Mesendoderm (in vitro differentiated cells): ENCODE measurements around the gene NECTIN2.
"Not testable (repeated sequence)": the region's sequence is repeated elsewhere in the genome, so short reads cannot be mapped to it uniquely, and the experiment has no call there.

Experiments
- DNase-seq: peaks from one replicate; pipeline ENCODE4 v3.0.0; 2013
- H2AK5ac ChIP-seq: 2 replicates; pipeline ENCODE4 v1.6.1; 2013; ENCODE audit warnings: low read length, inconsistent platforms
- H2BK120ac ChIP-seq: 2 replicates; pipeline ENCODE4 v1.6.1; 2013; ENCODE audit warnings: low read depth, mild to moderate bottlenecking, low read length, moderate library complexity, mixed read lengths
- H2BK15ac ChIP-seq: replicated peaks from 2 replicates; pipeline ENCODE4 v1.6.1; 2013; ENCODE audit warnings: low read depth, mild to moderate bottlenecking, moderate library complexity
- H2BK5ac ChIP-seq: 2 replicates; pipeline ENCODE4 v1.6.1; 2013; ENCODE audit warnings: low read length, inconsistent platforms
- H3K18ac ChIP-seq: 2 replicates; pipeline ENCODE4 v1.6.1; 2013; ENCODE audit warnings: mild to moderate bottlenecking, low read length, mixed read lengths
- H3K23ac ChIP-seq: one replicate; pipeline ENCODE4 v1.6.1; 2013; ENCODE audit warnings: low read length
- H3K27ac ChIP-seq: 2 replicates; pipeline ENCODE4 v1.5.1; 2013; ENCODE audit warnings: low read depth, mild to moderate bottlenecking, inconsistent platforms, low read length, moderate library complexity
- H3K27me3 ChIP-seq: 2 replicates; pipeline ENCODE4 v1.6.1; 2013; ENCODE audit warnings: low read length, control low read depth, mild to moderate bottlenecking, inconsistent platforms; ENCODE audit not compliant: insufficient read depth, poor library complexity
- H3K36me3 ChIP-seq: 2 replicates; pipeline ENCODE4 v1.6.1; 2013; ENCODE audit warnings: low read length, inconsistent platforms; ENCODE audit not compliant: control insufficient read depth, insufficient read depth
- H3K4ac ChIP-seq: one replicate; pipeline ENCODE4 v1.6.1; 2013; ENCODE audit warnings: low read depth, mild to moderate bottlenecking, low read length, moderate library complexity
- H3K4me1 ChIP-seq: 2 replicates; pipeline ENCODE4 v1.6.1; 2013; ENCODE audit warnings: low read depth, low read length, inconsistent platforms; ENCODE audit not compliant: control insufficient read depth
- H3K4me2 ChIP-seq: 2 replicates; pipeline ENCODE4 v1.6.1; 2013; ENCODE audit warnings: low read length
- H3K4me3 ChIP-seq: 2 replicates; pipeline ENCODE4 v1.5.1; 2013; ENCODE audit warnings: mild to moderate bottlenecking, low read length
- H3K56ac ChIP-seq: one replicate; pipeline ENCODE4 v1.6.1; 2013; ENCODE audit warnings: low read length
- H3K79me1 ChIP-seq: 2 replicates; pipeline ENCODE4 v1.6.1; 2013; ENCODE audit warnings: low read length, inconsistent platforms
- H3K79me2 ChIP-seq: 2 replicates; pipeline ENCODE4 v1.6.1; 2013; ENCODE audit warnings: mild to moderate bottlenecking, low read length; ENCODE audit not compliant: control insufficient read depth, insufficient read depth
- H3K9ac ChIP-seq: 2 replicates; pipeline ENCODE4 v1.6.1; 2013; ENCODE audit warnings: low read length, inconsistent platforms
- H4K5ac ChIP-seq: one replicate; pipeline ENCODE4 v1.6.1; 2013; ENCODE audit warnings: low read length
- H4K8ac ChIP-seq: one replicate; pipeline ENCODE4 v1.6.1; 2013; ENCODE audit warnings: low read depth, mild to moderate bottlenecking, control low read depth, low read length, moderate library complexity
- WGBS: extraction: QIAGEN DNeasy Blood & Tissue Kit; methylation state at CpG from one replicate; pipeline ENCODE4 v1.1.7; 2013; ENCODE audit warnings: low lambda C conversion rate, missing lambda C conversion rate; ENCODE audit not compliant: insufficient coverage; ENCODE audit errors: extremely low coverage; 5-methylcytosine and 5-hydroxymethylcytosine counted together

Gene NECTIN2

GRCh38 chr19:44908074-44908835, 62.2 kb downstream of the NECTIN2 start:
- Histone ChIP-seq H3K79me2 (peaks cover 4% of the 10 kb centered on the region), H3K27ac (no peak overlapping the region), H3K36me3 (peaks cover 4% of the 10 kb centered on the region), H3K4me2 (no peak overlapping the region), H3K4me1 (peaks cover 7% of the 10 kb centered on the region), H3K18ac (no peak overlapping the region), H3K9ac (no peak overlapping the region), H2AK5ac (no peak overlapping the region), H3K4ac (no peak overlapping the region), H3K23ac (no peak overlapping the region), H3K27me3 (no peaks in the 10 kb centered on the region), H2BK5ac (no peak overlapping the region), H4K5ac (no peak overlapping the region), H3K56ac (no peak overlapping the region), H3K79me1 (peaks cover 4% of the 10 kb centered on the region), H2BK120ac (no peak overlapping the region), H3K4me3 (no peak overlapping the region), H4K8ac (no peak overlapping the region), H2BK15ac (no peak overlapping the region)
- no CpG with 5 or more reads among the region's 46 CpGs for WGBS
- DNase-seq, result no peak

DNA sequence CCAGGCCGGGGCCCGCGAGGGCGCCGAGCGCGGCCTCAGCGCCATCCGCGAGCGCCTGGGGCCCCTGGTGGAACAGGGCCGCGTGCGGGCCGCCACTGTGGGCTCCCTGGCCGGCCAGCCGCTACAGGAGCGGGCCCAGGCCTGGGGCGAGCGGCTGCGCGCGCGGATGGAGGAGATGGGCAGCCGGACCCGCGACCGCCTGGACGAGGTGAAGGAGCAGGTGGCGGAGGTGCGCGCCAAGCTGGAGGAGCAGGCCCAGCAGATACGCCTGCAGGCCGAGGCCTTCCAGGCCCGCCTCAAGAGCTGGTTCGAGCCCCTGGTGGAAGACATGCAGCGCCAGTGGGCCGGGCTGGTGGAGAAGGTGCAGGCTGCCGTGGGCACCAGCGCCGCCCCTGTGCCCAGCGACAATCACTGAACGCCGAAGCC, 62.8 kb downstream of the NECTIN2 start:
- Histone ChIP-seq H3K4me2 (no peak overlapping the region), H3K23ac (no peak overlapping the region), H3K36me3 (peaks cover 4% of the 10 kb centered on the region), H2BK120ac (no peak overlapping the region), H3K9ac (no peak overlapping the region), H3K27ac (no peak overlapping the region), H4K5ac (no peak overlapping the region), H3K79me1 (peaks cover 4% of the 10 kb centered on the region), H2AK5ac (no peak overlapping the region), H3K27me3 (no peaks in the 10 kb centered on the region), H3K4me1 (peaks cover 7% of the 10 kb centered on the region), H3K4me3 (no peak overlapping the region), H2BK15ac (no peak overlapping the region), H3K79me2 (peaks cover 4% of the 10 kb centered on the region), H3K56ac (no peak overlapping the region), H2BK5ac (no peak overlapping the region), H3K18ac (no peak overlapping the region), H4K8ac (no peak overlapping the region), H3K4ac (no peak overlapping the region)
- no CpG with 5 or more reads among the region's 44 CpGs for WGBS
- no peak for DNase-seq

DNA sequence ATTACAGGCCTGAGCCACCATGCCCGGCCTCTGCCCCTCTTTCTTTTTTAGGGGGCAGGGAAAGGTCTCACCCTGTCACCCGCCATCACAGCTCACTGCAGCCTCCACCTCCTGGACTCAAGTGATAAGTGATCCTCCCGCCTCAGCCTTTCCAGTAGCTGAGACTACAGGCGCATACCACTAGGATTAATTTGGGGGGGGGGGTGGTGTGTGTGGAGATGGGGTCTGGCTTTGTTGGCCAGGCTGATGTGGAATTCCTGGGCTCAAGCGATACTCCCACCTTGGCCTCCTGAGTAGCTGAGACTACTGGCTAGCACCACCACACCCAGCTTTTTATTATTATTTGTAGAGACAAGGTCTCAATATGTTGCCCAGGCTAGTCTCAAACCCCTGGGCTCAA, 63.7 kb downstream of the NECTIN2 start:
- peak overlapping the region; percentile 20 for H3K56ac ChIP-seq
- H3K79me2 ChIP-seq, result peaks cover 4% of the 10 kb centered on the region
- no peak overlapping the region for H3K4me3 ChIP-seq
- no peak overlapping the region for H4K5ac ChIP-seq
- H2BK120ac ChIP-seq, result no peak overlapping the region
- no CpG with 5 or more reads among the region's 5 CpGs for WGBS
- H4K8ac ChIP-seq, result no peak overlapping the region
- peak overlapping the region; percentile 69 for H3K27ac ChIP-seq
- no peak overlapping the region for H3K23ac ChIP-seq
- no peak overlapping the region for H3K9ac ChIP-seq
- no peak overlapping the region for H3K18ac ChIP-seq
- DNase-seq, result no peak
- H3K4me2 ChIP-seq, result no peak overlapping the region
- peaks cover 4% of the 10 kb centered on the region for H3K36me3 ChIP-seq
- peaks cover 4% of the 10 kb centered on the region for H3K79me1 ChIP-seq
- no peaks in the 10 kb centered on the region for H3K27me3 ChIP-seq
- H2AK5ac ChIP-seq, result no peak overlapping the region
- H3K4ac ChIP-seq, result no peak overlapping the region
- H3K4me1 ChIP-seq, result peaks cover 7% of the 10 kb centered on the region
- no peak overlapping the region for H2BK15ac ChIP-seq
- no peak overlapping the region for H2BK5ac ChIP-seq

DNA sequence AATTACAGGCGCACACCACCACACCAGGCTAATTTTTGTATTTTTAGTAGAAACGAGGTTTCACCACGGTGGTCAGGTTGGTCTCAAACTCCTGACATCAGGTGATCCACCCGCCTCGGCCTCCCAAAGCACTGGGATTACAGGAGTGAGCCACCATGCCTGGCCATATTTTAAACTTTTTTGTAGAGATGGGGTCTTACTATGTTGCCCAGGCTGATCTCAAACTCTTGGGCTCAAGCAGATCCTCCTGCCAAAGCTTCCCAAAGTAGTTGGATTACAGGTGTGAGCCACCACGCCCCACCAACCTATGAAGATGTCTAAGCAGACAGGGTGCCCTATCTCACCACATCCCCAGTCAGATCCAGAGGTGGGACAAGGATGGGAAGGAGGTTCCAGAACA, 65.8 kb downstream of the NECTIN2 start:
- not testable (repeated sequence) for H3K23ac ChIP-seq, H3K36me3 ChIP-seq, H3K4ac ChIP-seq, H4K5ac ChIP-seq, H2BK120ac ChIP-seq, H2AK5ac ChIP-seq, H3K27me3 ChIP-seq, H3K4me2 ChIP-seq, H2BK15ac ChIP-seq, H3K79me2 ChIP-seq, H3K27ac ChIP-seq, H3K79me1 ChIP-seq, H3K18ac ChIP-seq, H3K4me1 ChIP-seq, DNase-seq, H2BK5ac ChIP-seq, H3K4me3 ChIP-seq, H3K9ac ChIP-seq, H3K56ac ChIP-seq, H4K8ac ChIP-seq
- no CpG with 5 or more reads among the region's 6 CpGs for WGBS

- no peaks in the 10 kb centered on the region for H3K79me2 ChIP-seq
- WGBS, result no CpG with 5 or more reads among the region's 6 CpGs
These were observed 66.8 kb downstream of the NECTIN2 start for GRCh38 chr19:44912854-44913253.

More at GRCh38 chr19:44912854-44913253, 66.8 kb downstream of the NECTIN2 start:
- H4K5ac ChIP-seq, result no peak overlapping the region
- H3K4me1 ChIP-seq, result peaks cover 7% of the 10 kb centered on the region
- no peak overlapping the region for H3K4me3 ChIP-seq
- H3K23ac ChIP-seq, result no peak overlapping the region
- H3K36me3 ChIP-seq, result peaks cover 2% of the 10 kb centered on the region
- DNase-seq, result no peak
- no peak overlapping the region for H2BK120ac ChIP-seq
- no peak overlapping the region for H2BK5ac ChIP-seq
- H3K9ac ChIP-seq, result no peak overlapping the region
- H4K8ac ChIP-seq, result no peak overlapping the region
- no peaks in the 10 kb centered on the region for H3K27me3 ChIP-seq
- no peak overlapping the region for H3K18ac ChIP-seq
- H3K27ac ChIP-seq, result no peak overlapping the region
- H2AK5ac ChIP-seq, result peak overlapping the region; percentile 99
- no peak overlapping the region for H2BK15ac ChIP-seq
- peak overlapping the region; percentile 1 for H3K4ac ChIP-seq
- no peaks in the 10 kb centered on the region for H3K79me1 ChIP-seq
- H3K56ac ChIP-seq, result peak overlapping the region; percentile 62
- H3K4me2 ChIP-seq, result no peak overlapping the region
